ENCODE results near the gene CELF1. TPM values are rescaled to one million over a fixed set of nuclear protein-coding genes. Genes with fewer than 3 reads are reported as not detected.

CELF1 gene
- total and polyA plus RNA-seq, 2 of the 13 experiments (the other 11 are each of a cell fraction or from before 2014, with no cell fraction given) = 69.0 to 80.1 TPM

DNA sequence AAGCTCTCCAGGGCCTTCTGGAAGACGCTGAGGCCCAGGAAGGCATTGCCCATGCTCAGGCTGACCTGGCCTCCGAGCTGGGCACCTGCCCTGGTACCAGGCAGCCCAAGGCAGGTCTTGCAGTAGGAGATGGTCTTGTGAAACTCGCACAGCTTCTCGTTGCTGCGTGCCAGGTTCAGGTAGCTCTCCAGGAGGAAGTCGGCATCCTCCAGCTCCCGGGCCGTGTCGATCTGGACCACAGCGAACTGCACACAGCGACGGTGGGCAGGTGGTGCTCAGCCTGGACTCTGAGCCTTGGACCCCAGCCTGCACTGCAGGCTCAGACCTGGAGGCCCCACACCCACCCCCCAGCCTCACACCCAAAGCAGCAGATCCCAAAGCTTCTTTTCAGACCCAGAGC, 105.0 kb downstream of the CELF1 start (continued):
- TF ChIP-seq HNRNPK (IDR thresholded peaks at IDR 0.05; ENCODE audit: low read depth, low read length, poor library complexity, severe bottlenecking) (no peak), ZBTB38 (CRISPR knock-in tag; IDR thresholded peaks at IDR 0.05) (peak; percentile 96), ZNF652 (CRISPR knock-in tag; IDR thresholded peaks at IDR 0.05; ENCODE audit: borderline replicate concordance, low read depth) (no peak), SRSF1 (optimal IDR thresholded peaks at IDR 0.05; ENCODE audit: low read depth, low read length) (no peak), KAT7 (CRISPR knock-in tag; IDR thresholded peaks at IDR 0.05; ENCODE audit: borderline replicate concordance) (no peak), ZMAT3 (CRISPR knock-in tag; conservative IDR thresholded peaks at IDR 0.05) (no peak), ZFY (CRISPR knock-in tag; IDR thresholded peaks at IDR 0.05) (no peak), ZNF816 (CRISPR knock-in tag; IDR thresholded peaks at IDR 0.05; ENCODE audit: borderline replicate concordance) (no peak), CCDC6 (CRISPR knock-in tag; IDR thresholded peaks at IDR 0.05) (no peak), HOXA3 (CRISPR knock-in tag; IDR thresholded peaks at IDR 0.05) (no peak), KLF12 (CRISPR knock-in tag; IDR thresholded peaks at IDR 0.05; ENCODE audit: borderline replicate concordance) (no peak), DNMT1 (CRISPR knock-in tag; IDR thresholded peaks at IDR 0.05) (no peak), ZFP1 (CRISPR knock-in tag; IDR thresholded peaks at IDR 0.05) (no peak), PAXIP1 (CRISPR knock-in tag; conservative IDR thresholded peaks at IDR 0.05) (no peak), HOXA5 (CRISPR knock-in tag; IDR thresholded peaks at IDR 0.05) (no peak), RCOR2 (CRISPR knock-in tag; IDR thresholded peaks at IDR 0.05) (no peak)
- TF ChIP-seq, protein P1, sequence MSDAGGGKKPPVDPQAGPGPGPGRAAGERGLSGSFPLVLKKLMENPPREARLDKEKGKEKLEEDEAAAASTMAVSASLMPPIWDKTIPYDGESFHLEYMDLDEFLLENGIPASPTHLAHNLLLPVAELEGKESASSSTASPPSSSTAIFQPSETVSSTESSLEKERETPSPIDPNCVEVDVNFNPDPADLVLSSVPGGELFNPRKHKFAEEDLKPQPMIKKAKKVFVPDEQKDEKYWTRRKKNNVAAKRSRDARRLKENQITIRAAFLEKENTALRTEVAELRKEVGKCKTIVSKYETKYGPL (CRISPR knock-in tag; IDR thresholded peaks at IDR 0.05) = no peak
- TF ChIP-seq, protein P2, sequence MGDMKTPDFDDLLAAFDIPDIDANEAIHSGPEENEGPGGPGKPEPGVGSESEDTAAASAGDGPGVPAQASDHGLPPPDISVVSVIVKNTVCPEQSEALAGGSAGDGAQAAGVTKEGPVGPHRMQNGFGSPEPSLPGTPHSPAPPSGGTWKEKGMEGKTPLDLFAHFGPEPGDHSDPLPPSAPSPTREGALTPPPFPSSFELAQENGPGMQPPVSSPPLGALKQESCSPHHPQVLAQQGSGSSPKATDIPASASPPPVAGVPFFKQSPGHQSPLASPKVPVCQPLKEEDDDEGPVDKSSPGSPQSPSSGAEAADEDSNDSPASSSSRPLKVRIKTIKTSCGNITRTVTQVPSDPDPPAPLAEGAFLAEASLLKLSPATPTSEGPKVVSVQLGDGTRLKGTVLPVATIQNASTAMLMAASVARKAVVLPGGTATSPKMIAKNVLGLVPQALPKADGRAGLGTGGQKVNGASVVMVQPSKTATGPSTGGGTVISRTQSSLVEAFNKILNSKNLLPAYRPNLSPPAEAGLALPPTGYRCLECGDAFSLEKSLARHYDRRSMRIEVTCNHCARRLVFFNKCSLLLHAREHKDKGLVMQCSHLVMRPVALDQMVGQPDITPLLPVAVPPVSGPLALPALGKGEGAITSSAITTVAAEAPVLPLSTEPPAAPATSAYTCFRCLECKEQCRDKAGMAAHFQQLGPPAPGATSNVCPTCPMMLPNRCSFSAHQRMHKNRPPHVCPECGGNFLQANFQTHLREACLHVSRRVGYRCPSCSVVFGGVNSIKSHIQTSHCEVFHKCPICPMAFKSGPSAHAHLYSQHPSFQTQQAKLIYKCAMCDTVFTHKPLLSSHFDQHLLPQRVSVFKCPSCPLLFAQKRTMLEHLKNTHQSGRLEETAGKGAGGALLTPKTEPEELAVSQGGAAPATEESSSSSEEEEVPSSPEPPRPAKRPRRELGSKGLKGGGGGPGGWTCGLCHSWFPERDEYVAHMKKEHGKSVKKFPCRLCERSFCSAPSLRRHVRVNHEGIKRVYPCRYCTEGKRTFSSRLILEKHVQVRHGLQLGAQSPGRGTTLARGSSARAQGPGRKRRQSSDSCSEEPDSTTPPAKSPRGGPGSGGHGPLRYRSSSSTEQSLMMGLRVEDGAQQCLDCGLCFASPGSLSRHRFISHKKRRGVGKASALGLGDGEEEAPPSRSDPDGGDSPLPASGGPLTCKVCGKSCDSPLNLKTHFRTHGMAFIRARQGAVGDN (CRISPR knock-in tag; IDR thresholded peaks at IDR 0.05) = 0 out of 2 replicates have a peak, but pooled peaks have one; percentile 40
